Astrocyte (in vitro differentiated cells and primary cell): ENCODE data around the gene XYLT1. TPM values are rescaled to one million over a fixed set of nuclear protein-coding genes. Genes with fewer than 3 reads are reported as not detected.

ENCODE experiments used
- DNase-seq: peaks from one replicate; pipeline ENCODE4 v3.0.0-alpha.2; 2010; ENCODE audit warnings: low read depth
- FAIRE-seq: peaks from 2 replicates; lab custom pipeline; 2011; peaks lifted over from hg19 to GRCh38; lab: Jason Lieb, UNC
- H2AFZ ChIP-seq: 2 replicates; pipeline ENCODE4 v1.6.0; 2012; ENCODE audit warnings: low read depth, low read length, inconsistent platforms
- H3K27ac ChIP-seq: 2 replicates; pipeline ENCODE4 v1.5.1; 2011; ENCODE audit warnings: low read depth, low read length, inconsistent platforms
- H3K27me3 ChIP-seq: 2 replicates; pipeline ENCODE4 v1.6.0; 2011; ENCODE audit warnings: low read length, inconsistent platforms; ENCODE audit not compliant: insufficient read depth
- H3K36me3 ChIP-seq: 2 replicates; pipeline ENCODE4 v1.5.1; 2011; ENCODE audit warnings: low read length, inconsistent platforms; ENCODE audit not compliant: insufficient read depth
- H3K4me1 ChIP-seq: 2 replicates; pipeline ENCODE4 v1.5.1; 2011; ENCODE audit warnings: low read length, inconsistent platforms; ENCODE audit not compliant: insufficient read depth
- H3K4me2 ChIP-seq: 2 replicates; pipeline ENCODE4 v1.6.0; 2012; ENCODE audit warnings: low read length, inconsistent platforms
- H3K4me3 ChIP-seq: 2 replicates; pipeline ENCODE4 v1.5.1; 2011; ENCODE audit warnings: low read depth, mild to moderate bottlenecking, low read length, inconsistent platforms; ENCODE audit not compliant: insufficient read depth
- H3K79me2 ChIP-seq: 2 replicates; pipeline ENCODE4 v1.6.0; 2012; ENCODE audit warnings: mild to moderate bottlenecking, low read length, inconsistent platforms; ENCODE audit not compliant: insufficient read depth
- H3K9ac ChIP-seq: 2 replicates; pipeline ENCODE4 v1.6.0; 2012; ENCODE audit warnings: mild to moderate bottlenecking, low read length, inconsistent platforms
- H3K9me3 ChIP-seq: 2 replicates; pipeline ENCODE4 v1.5.1; 2012; ENCODE audit warnings: low read depth, mild to moderate bottlenecking, low read length, inconsistent platforms; ENCODE audit not compliant: insufficient read depth
- H4K20me1 ChIP-seq: 2 replicates; pipeline ENCODE4 v1.6.0; 2012; ENCODE audit warnings: low read length, inconsistent platforms; ENCODE audit not compliant: insufficient read depth
- H3K27ac Mint-ChIP-seq: one replicate; pipeline ENCODE4 v1.8.0; 2021; ENCODE audit warnings: mild to moderate bottlenecking, mixed read lengths; ENCODE audit not compliant: unreplicated experiment
- H3K27me3 Mint-ChIP-seq: one replicate; pipeline ENCODE4 v1.8.0; 2021; ENCODE audit warnings: low read depth, mixed read lengths; ENCODE audit not compliant: unreplicated experiment
- H3K36me3 Mint-ChIP-seq: one replicate; pipeline ENCODE4 v1.8.0; 2021; ENCODE audit warnings: low read depth, mixed read lengths; ENCODE audit not compliant: unreplicated experiment
- H3K4me1 Mint-ChIP-seq: one replicate; pipeline ENCODE4 v1.8.0; 2021; ENCODE audit warnings: low read depth, mixed read lengths; ENCODE audit not compliant: unreplicated experiment
- H3K4me3 Mint-ChIP-seq: one replicate; pipeline ENCODE4 v1.8.0; 2021; ENCODE audit warnings: mild to moderate bottlenecking, moderate library complexity, mixed read lengths; ENCODE audit not compliant: unreplicated experiment
- H3K9me3 Mint-ChIP-seq: one replicate; pipeline ENCODE4 v1.8.0; 2021; ENCODE audit warnings: mild to moderate bottlenecking, mixed read lengths; ENCODE audit not compliant: unreplicated experiment
- EZH2 ChIP-seq: IDR thresholded peaks from 2 replicates; pipeline ENCODE4 v1.6.1; 2012; ENCODE audit warnings: mild to moderate bottlenecking, low read length, inconsistent platforms; ENCODE audit not compliant: insufficient read depth
- total RNA-seq: library from RNA; stranded (reverse); gene quantifications from 2 replicates; pipeline ENCODE4 v1.2.1, GENCODE V29; 2021
- TF ChIP-seq, protein P1 (sequence below): IDR thresholded peaks from 2 replicates; pipeline ENCODE4 v1.5.1; 2011; ENCODE audit warnings: low read depth, mild to moderate bottlenecking, inconsistent platforms, low read length, moderate library complexity; ENCODE audit not compliant: insufficient read depth

The XYLT1 gene
- total RNA-seq, 1 donor from 2014 or later: 22.9 TPM

DNA sequence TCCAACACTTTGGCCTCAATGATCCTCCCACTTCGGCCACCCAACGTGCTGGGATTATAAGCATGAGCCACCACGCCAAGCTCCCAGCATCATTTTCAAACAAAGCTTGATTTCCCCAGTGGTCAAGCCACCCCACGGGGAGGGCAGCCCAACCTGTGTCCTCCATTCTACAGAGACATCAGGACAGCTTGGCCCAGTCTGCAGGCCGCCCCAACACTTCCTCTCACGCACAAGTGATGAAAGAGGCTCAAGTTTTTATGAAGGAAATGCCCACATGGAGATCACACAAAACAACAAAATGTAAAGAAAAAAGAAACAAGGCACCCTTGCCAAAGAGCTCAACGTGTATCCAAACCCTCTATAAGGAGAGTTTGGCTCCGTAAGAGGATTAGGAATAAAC is 112.4 kb downstream of the XYLT1 start:
- Histone ChIP-seq H3K4me1 (peaks cover 35% of the 10 kb centered on the region), H4K20me1 (peaks cover 90% of the 10 kb centered on the region), H3K79me2 (peaks cover 34% of the 10 kb centered on the region), H3K9me3 (no peaks in the 10 kb centered on the region), H3K27me3 (no peaks in the 10 kb centered on the region), H3K27ac (no peak overlapping the region), H3K4me2 (peak overlapping the region; percentile 47), H3K4me3 (no peak overlapping the region), H2AFZ (no peak overlapping the region), H3K36me3 (peaks cover 5% of the 10 kb centered on the region), H3K9ac (no peak overlapping the region)
- H3K9me3 Mint-ChIP-seq: no peaks in the 10 kb centered on the region
- H3K27me3 Mint-ChIP-seq: no peaks in the 10 kb centered on the region
- H3K27ac Mint-ChIP-seq: no peak overlapping the region
- DNase-seq (no peak), FAIRE-seq (no peak)
- H3K4me3 Mint-ChIP-seq: no peak overlapping the region
- TF ChIP-seq, protein P1, sequence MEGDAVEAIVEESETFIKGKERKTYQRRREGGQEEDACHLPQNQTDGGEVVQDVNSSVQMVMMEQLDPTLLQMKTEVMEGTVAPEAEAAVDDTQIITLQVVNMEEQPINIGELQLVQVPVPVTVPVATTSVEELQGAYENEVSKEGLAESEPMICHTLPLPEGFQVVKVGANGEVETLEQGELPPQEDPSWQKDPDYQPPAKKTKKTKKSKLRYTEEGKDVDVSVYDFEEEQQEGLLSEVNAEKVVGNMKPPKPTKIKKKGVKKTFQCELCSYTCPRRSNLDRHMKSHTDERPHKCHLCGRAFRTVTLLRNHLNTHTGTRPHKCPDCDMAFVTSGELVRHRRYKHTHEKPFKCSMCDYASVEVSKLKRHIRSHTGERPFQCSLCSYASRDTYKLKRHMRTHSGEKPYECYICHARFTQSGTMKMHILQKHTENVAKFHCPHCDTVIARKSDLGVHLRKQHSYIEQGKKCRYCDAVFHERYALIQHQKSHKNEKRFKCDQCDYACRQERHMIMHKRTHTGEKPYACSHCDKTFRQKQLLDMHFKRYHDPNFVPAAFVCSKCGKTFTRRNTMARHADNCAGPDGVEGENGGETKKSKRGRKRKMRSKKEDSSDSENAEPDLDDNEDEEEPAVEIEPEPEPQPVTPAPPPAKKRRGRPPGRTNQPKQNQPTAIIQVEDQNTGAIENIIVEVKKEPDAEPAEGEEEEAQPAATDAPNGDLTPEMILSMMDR: no peak
- no peak for TF ChIP-seq EZH2
- H3K4me1 Mint-ChIP-seq: peaks cover 25% of the 10 kb centered on the region
- peaks cover 3% of the 10 kb centered on the region for H3K36me3 Mint-ChIP-seq

DNA sequence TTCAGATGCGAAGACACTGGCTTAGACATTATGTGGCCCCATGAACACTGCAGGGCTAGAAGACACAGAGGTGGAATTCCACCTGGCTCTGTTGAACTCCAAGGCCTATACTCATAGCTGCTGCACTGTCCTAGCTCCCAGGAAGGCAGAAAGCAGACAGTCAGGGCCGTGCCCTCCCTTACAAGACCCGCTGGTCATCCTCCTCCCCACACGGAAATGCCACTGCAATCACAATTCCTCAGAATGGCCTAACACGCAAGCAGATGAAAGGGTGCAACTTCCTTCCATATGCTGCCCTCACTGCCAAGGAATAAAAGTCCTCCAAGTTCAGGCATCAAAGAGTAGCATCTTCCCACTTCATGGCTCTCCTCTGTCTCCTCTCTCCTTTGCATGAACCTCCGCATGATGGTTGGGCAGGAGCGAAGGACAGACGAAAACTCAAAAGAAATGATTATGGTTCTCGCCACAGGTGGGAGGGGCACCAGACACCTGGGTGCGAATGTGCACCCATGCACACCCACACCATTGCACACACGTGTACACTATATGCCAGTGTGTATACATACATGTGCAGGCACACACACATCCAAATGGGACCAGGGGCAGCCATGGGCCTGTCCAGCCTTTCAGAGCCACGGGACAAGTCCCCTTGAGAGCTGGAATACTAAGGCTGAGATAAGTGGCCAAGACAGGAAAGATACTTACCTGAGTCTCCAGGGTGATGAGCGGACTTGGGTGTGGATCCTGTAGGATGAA is 113.3 kb downstream of the XYLT1 start:
- Mint-ChIP-seq H3K9me3 (no peaks in the 10 kb centered on the region), H3K4me3 (no peak overlapping the region), H3K36me3 (peaks cover 3% of the 10 kb centered on the region), H3K27ac (no peak overlapping the region), H3K4me1 (peaks cover 25% of the 10 kb centered on the region), H3K27me3 (no peaks in the 10 kb centered on the region)
- H3K4me2 ChIP-seq: no peak overlapping the region
- no peak for FAIRE-seq
- peaks cover 90% of the 10 kb centered on the region for H4K20me1 ChIP-seq
- no peak overlapping the region for H3K9ac ChIP-seq
- peaks cover 25% of the 10 kb centered on the region for H3K79me2 ChIP-seq
- H3K4me1 ChIP-seq: peaks cover 32% of the 10 kb centered on the region
- no peak overlapping the region for H2AFZ ChIP-seq
- H3K27me3 ChIP-seq: no peaks in the 10 kb centered on the region
- no peak overlapping the region for H3K27ac ChIP-seq
- H3K36me3 ChIP-seq: peaks cover 5% of the 10 kb centered on the region
- no peak for DNase-seq
- no peak for TF ChIP-seq EZH2
- TF ChIP-seq, protein P1: no peak
- H3K4me3 ChIP-seq: no peak overlapping the region
- no peaks in the 10 kb centered on the region for H3K9me3 ChIP-seq

DNA sequence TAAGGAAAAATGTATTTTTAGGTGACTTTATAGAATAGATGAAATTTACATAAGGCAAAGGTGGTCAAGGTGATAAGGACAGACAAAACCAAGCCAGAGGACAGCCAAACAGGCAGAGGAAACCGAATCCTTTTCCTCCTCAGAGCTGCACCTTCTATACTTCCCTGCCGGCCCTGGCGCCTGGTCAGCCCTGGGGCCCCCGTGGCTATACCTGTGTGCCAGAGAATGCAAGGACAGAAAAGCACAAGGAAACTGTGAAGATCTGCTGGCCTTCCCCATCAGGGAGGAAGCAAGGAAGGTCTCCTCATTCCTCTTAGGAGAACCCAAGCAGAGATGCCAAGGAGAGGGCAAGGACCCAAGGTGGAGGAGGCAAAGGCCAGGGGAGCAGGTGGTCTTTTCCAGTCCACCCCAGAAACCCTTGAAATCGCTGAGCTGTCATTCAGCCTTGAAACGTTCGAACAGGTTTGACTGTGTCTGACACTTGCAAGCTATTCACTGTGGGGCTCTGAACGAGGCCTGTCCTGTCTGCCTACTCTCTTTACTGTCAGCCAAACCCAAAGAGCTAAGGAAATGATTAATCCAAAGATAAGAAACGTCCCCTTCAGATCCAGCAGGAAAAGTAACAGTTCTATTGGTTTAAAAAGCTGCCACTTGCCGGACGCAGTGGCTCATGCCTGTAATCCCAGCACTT is 114.4 kb downstream of the XYLT1 start:
- Mint-ChIP-seq H3K27me3 (no peaks in the 10 kb centered on the region), H3K27ac (no peak overlapping the region), H3K4me1 (peaks cover 24% of the 10 kb centered on the region), H3K4me3 (no peak overlapping the region), H3K36me3 (peaks cover 3% of the 10 kb centered on the region), H3K9me3 (no peaks in the 10 kb centered on the region)
- Histone ChIP-seq H3K4me3 (no peak overlapping the region), H3K79me2 (peaks cover 22% of the 10 kb centered on the region), H3K9ac (no peak overlapping the region), H3K27me3 (no peaks in the 10 kb centered on the region), H3K4me1 (peaks cover 28% of the 10 kb centered on the region), H3K27ac (no peak overlapping the region), H3K9me3 (no peaks in the 10 kb centered on the region), H2AFZ (no peak overlapping the region), H3K4me2 (no peak overlapping the region), H4K20me1 (peaks cover 91% of the 10 kb centered on the region), H3K36me3 (peaks cover 5% of the 10 kb centered on the region)
- TF ChIP-seq EZH2: no peak
- TF ChIP-seq, protein P1: no peak
- FAIRE-seq: no peak
- no peak for DNase-seq
